ENCODE measurements around the gene USP12.

- no peak for TF ChIP-seq CTCF (IDR thresholded peaks at IDR 0.05)
- TF ChIP-seq POLR2A (IDR thresholded peaks at IDR 0.05) = no peak
Measured at GRCh38 chr13:27208514-27208913, 36.9 kb upstream of the USP12 start.

All from esophagus squamous epithelium (tissue), 4 donors.